ENCODE measurements around the gene WWOX. TPM values are rescaled to one million over a fixed set of nuclear protein-coding genes. Genes with fewer than 3 reads are reported as not detected.

WWOX gene
- polyA plus RNA-seq, 1 donor (not counting 4 experiments of a cell fraction or from before 2014, with no cell fraction given): 5.1 TPM

- Histone ChIP-seq H3K9ac (ENCODE audit: control insufficient read depth, extremely low read depth, insufficient read depth, low read length) (no peak overlapping the region), H3K9me1 (ENCODE audit: control insufficient read depth, extremely low read depth, insufficient read depth, low read length) (no peaks in the 10 kb centered on the region), H3K4me1 (ENCODE audit: control insufficient read depth, extremely low read depth, insufficient read depth, low read length) (no peaks in the 10 kb centered on the region), H3K79me2 (ENCODE audit: control insufficient read depth, insufficient read depth, low read length) (no peaks in the 10 kb centered on the region), H4K20me1 (ENCODE audit: control insufficient read depth, extremely low read depth, insufficient read depth, low read length) (no peaks in the 10 kb centered on the region), H3K27me3 (ENCODE audit: control insufficient read depth, extremely low read depth, insufficient read depth, low read length) (no peaks in the 10 kb centered on the region), H3K4me2 (ENCODE audit: control insufficient read depth, extremely low read depth, insufficient read depth, low read depth, low read length) (no peak overlapping the region), H3K9me3 (ENCODE audit: control insufficient read depth, low read depth, low read length) (no peaks in the 10 kb centered on the region), H3K4me3 (ENCODE audit: control insufficient read depth in 2 of 3, extremely low read depth in 1 of 3, insufficient read depth in 2 of 3, low read depth in 1 of 3, low read length in 3 of 3) (no peak overlapping the region), H2AFZ (ENCODE audit: control insufficient read depth, low read length) (no peak overlapping the region), H3K27ac (ENCODE audit: control insufficient read depth, insufficient read depth, low read length) (no peak overlapping the region), H3K36me3 (ENCODE audit: control insufficient read depth in 2 of 2, extremely low read depth in 1 of 2, insufficient read depth in 2 of 2, low read length in 2 of 2) (no peaks in the 10 kb centered on the region)
- FAIRE-seq (no peak), DNase-seq (ENCODE audit: low read depth, low spot score) (no peak)
- dilution Hi-C loops (cut with MboI; ENCODE audit: extremely low pct_ligation_motif_present, low sequenced_read_pairs): no loop called here
- TF ChIP-seq EZH2 (IDR thresholded peaks at IDR 0.05; ENCODE audit: low read length) (no peak), CTCF (optimal IDR thresholded peaks at IDR 0.05 in 1 of 3, IDR thresholded peaks at IDR 0.05 in 1 of 3, conservative IDR thresholded peaks at IDR 0.05 in 1 of 3; ENCODE audit: extremely low read depth in 1 of 3, insufficient read depth in 2 of 3, low read length in 3 of 3) (no peak)
Observed at GRCh38 chr16:78183437-78184237, 84.2 kb downstream of the WWOX start.

GRCh38 chr16:78184238-78185183 lies 85.1 kb downstream of the WWOX start:
- Histone ChIP-seq H3K4me2 (ENCODE audit: control insufficient read depth, extremely low read depth, insufficient read depth, low read depth, low read length) (no peak overlapping the region), H3K79me2 (ENCODE audit: control insufficient read depth, insufficient read depth, low read length) (no peaks in the 10 kb centered on the region), H3K27me3 (ENCODE audit: control insufficient read depth, extremely low read depth, insufficient read depth, low read length) (no peaks in the 10 kb centered on the region), H4K20me1 (ENCODE audit: control insufficient read depth, extremely low read depth, insufficient read depth, low read length) (no peaks in the 10 kb centered on the region), H3K9ac (ENCODE audit: control insufficient read depth, extremely low read depth, insufficient read depth, low read length) (no peak overlapping the region), H3K9me1 (ENCODE audit: control insufficient read depth, extremely low read depth, insufficient read depth, low read length) (no peaks in the 10 kb centered on the region), H3K4me1 (ENCODE audit: control insufficient read depth, extremely low read depth, insufficient read depth, low read length) (no peaks in the 10 kb centered on the region), H3K4me3 (ENCODE audit: control insufficient read depth in 2 of 3, extremely low read depth in 1 of 3, insufficient read depth in 2 of 3, low read depth in 1 of 3, low read length in 3 of 3) (no peak overlapping the region), H3K27ac (ENCODE audit: control insufficient read depth, insufficient read depth, low read length) (no peak overlapping the region), H3K36me3 (ENCODE audit: control insufficient read depth in 2 of 2, extremely low read depth in 1 of 2, insufficient read depth in 2 of 2, low read length in 2 of 2) (no peaks in the 10 kb centered on the region), H3K9me3 (ENCODE audit: control insufficient read depth, low read depth, low read length) (no peaks in the 10 kb centered on the region), H2AFZ (ENCODE audit: control insufficient read depth, low read length) (no peak overlapping the region)
- TF ChIP-seq CTCF (optimal IDR thresholded peaks at IDR 0.05 in 1 of 3, IDR thresholded peaks at IDR 0.05 in 1 of 3, conservative IDR thresholded peaks at IDR 0.05 in 1 of 3; ENCODE audit: extremely low read depth in 1 of 3, insufficient read depth in 2 of 3, low read length in 3 of 3) (no peak), EZH2 (IDR thresholded peaks at IDR 0.05; ENCODE audit: low read length) (no peak)
- no peak for FAIRE-seq
- dilution Hi-C loops (cut with MboI; ENCODE audit: extremely low pct_ligation_motif_present, low sequenced_read_pairs): no loop called here
- DNase-seq (ENCODE audit: low read depth, low spot score): no peak

Data from keratinocyte (primary cell).